ENCODE data around the gene POU6F2. TPM values are rescaled to one million over a fixed set of nuclear protein-coding genes. Genes with fewer than 3 reads are reported as not detected.

Gene POU6F2
- total and polyA plus RNA-seq, 2 donors (not counting 1 experiment from before 2014, with no cell fraction given) = under 0.01 TPM; not detected in 1

GRCh38 chr7:39247576-39247975 lies 269.9 kb downstream of the POU6F2 start:
- Histone ChIP-seq H3K4me1 (ENCODE audit: control insufficient read depth, extremely low read depth, insufficient read depth, low read length) (no peaks in the 10 kb centered on the region), H3K4me2 (ENCODE audit: extremely low read depth, insufficient read depth, low read length) (no peak overlapping the region), H4K20me1 (ENCODE audit: control insufficient read depth, extremely low read depth, insufficient read depth, low read length) (no peaks in the 10 kb centered on the region), H3K27ac (ENCODE audit: insufficient read depth, low read length) (no peak overlapping the region), H3K4me3 (replicated peaks in 1 of 4; ENCODE audit: control extremely low read depth in 1 of 4, insufficient read depth in 1 of 4, low read depth in 3 of 4, low read length in 4 of 4) (no peak overlapping the region), H3K79me2 (ENCODE audit: control insufficient read depth, insufficient read depth, low read length) (no peaks in the 10 kb centered on the region), H2AFZ (ENCODE audit: low read length) (no peak overlapping the region), H3K9me3 (ENCODE audit: control insufficient read depth, insufficient read depth, low read depth, low read length) (no peaks in the 10 kb centered on the region), H3K9ac (ENCODE audit: insufficient read depth, low read length) (no peak overlapping the region), H3K27me3 (ENCODE audit: control insufficient read depth, insufficient read depth, low read length) (no peaks in the 10 kb centered on the region), H3K36me3 (ENCODE audit: control insufficient read depth, insufficient read depth, low read length) (no peaks in the 10 kb centered on the region)
- TF ChIP-seq, protein P1, sequence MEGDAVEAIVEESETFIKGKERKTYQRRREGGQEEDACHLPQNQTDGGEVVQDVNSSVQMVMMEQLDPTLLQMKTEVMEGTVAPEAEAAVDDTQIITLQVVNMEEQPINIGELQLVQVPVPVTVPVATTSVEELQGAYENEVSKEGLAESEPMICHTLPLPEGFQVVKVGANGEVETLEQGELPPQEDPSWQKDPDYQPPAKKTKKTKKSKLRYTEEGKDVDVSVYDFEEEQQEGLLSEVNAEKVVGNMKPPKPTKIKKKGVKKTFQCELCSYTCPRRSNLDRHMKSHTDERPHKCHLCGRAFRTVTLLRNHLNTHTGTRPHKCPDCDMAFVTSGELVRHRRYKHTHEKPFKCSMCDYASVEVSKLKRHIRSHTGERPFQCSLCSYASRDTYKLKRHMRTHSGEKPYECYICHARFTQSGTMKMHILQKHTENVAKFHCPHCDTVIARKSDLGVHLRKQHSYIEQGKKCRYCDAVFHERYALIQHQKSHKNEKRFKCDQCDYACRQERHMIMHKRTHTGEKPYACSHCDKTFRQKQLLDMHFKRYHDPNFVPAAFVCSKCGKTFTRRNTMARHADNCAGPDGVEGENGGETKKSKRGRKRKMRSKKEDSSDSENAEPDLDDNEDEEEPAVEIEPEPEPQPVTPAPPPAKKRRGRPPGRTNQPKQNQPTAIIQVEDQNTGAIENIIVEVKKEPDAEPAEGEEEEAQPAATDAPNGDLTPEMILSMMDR (conservative IDR thresholded peaks at IDR 0.05 in 1 of 2, IDR thresholded peaks at IDR 0.05 in 1 of 2; ENCODE audit: low read depth in 1 of 2, low read length in 2 of 2) = no peak
- no peak for TF ChIP-seq EZH2 (IDR thresholded peaks at IDR 0.05; ENCODE audit: low read length, missing control alignments)
- DNase-seq (ENCODE audit: low read depth in 2 of 2) = no peak

GRCh38 chr7:39248041-39248691 lies 270.5 kb downstream of the POU6F2 start:
- Histone ChIP-seq H3K79me2 (ENCODE audit: control insufficient read depth, insufficient read depth, low read length) (no peaks in the 10 kb centered on the region), H4K20me1 (ENCODE audit: control insufficient read depth, extremely low read depth, insufficient read depth, low read length) (no peaks in the 10 kb centered on the region), H2AFZ (ENCODE audit: low read length) (no peak overlapping the region), H3K27me3 (ENCODE audit: control insufficient read depth, insufficient read depth, low read length) (no peaks in the 10 kb centered on the region), H3K4me3 (replicated peaks in 1 of 4; ENCODE audit: control extremely low read depth in 1 of 4, insufficient read depth in 1 of 4, low read depth in 3 of 4, low read length in 4 of 4) (no peak overlapping the region), H3K4me2 (ENCODE audit: extremely low read depth, insufficient read depth, low read length) (no peak overlapping the region), H3K9me3 (ENCODE audit: control insufficient read depth, insufficient read depth, low read depth, low read length) (no peaks in the 10 kb centered on the region), H3K4me1 (ENCODE audit: control insufficient read depth, extremely low read depth, insufficient read depth, low read length) (no peaks in the 10 kb centered on the region), H3K27ac (ENCODE audit: insufficient read depth, low read length) (no peak overlapping the region), H3K9ac (ENCODE audit: insufficient read depth, low read length) (no peak overlapping the region), H3K36me3 (ENCODE audit: control insufficient read depth, insufficient read depth, low read length) (no peaks in the 10 kb centered on the region)
- DNase-seq (ENCODE audit: low read depth in 2 of 2) = no peak
- TF ChIP-seq, protein P1 (conservative IDR thresholded peaks at IDR 0.05 in 1 of 2, IDR thresholded peaks at IDR 0.05 in 1 of 2; ENCODE audit: low read depth in 1 of 2, low read length in 2 of 2) = no peak
- no peak for TF ChIP-seq EZH2 (IDR thresholded peaks at IDR 0.05; ENCODE audit: low read length, missing control alignments)

GRCh38 chr7:39248692-39249090 lies 271.0 kb downstream of the POU6F2 start:
- no peaks in the 10 kb centered on the region for H3K4me1 ChIP-seq (ENCODE audit: control insufficient read depth, extremely low read depth, insufficient read depth, low read length)
- no peak overlapping the region for H3K9ac ChIP-seq (ENCODE audit: insufficient read depth, low read length)
- no peak overlapping the region for H3K4me3 ChIP-seq (replicated peaks in 1 of 4; ENCODE audit: control extremely low read depth in 1 of 4, insufficient read depth in 1 of 4, low read depth in 3 of 4, low read length in 4 of 4)
- no peaks in the 10 kb centered on the region for H3K79me2 ChIP-seq (ENCODE audit: control insufficient read depth, insufficient read depth, low read length)
- no peaks in the 10 kb centered on the region for H3K9me3 ChIP-seq (ENCODE audit: control insufficient read depth, insufficient read depth, low read depth, low read length)
- H3K4me2 ChIP-seq (ENCODE audit: extremely low read depth, insufficient read depth, low read length) = no peak overlapping the region
- H2AFZ ChIP-seq (ENCODE audit: low read length) = no peak overlapping the region
- no peaks in the 10 kb centered on the region for H4K20me1 ChIP-seq (ENCODE audit: control insufficient read depth, extremely low read depth, insufficient read depth, low read length)
- no peak overlapping the region for H3K27ac ChIP-seq (ENCODE audit: insufficient read depth, low read length)
- H3K36me3 ChIP-seq (ENCODE audit: control insufficient read depth, insufficient read depth, low read length) = no peaks in the 10 kb centered on the region
- DNase-seq (ENCODE audit: low read depth in 2 of 2) = no peak
- H3K27me3 ChIP-seq (ENCODE audit: control insufficient read depth, insufficient read depth, low read length) = no peaks in the 10 kb centered on the region
- TF ChIP-seq EZH2 (IDR thresholded peaks at IDR 0.05; ENCODE audit: low read length, missing control alignments) = no peak
- TF ChIP-seq, protein P1 (conservative IDR thresholded peaks at IDR 0.05 in 1 of 2, IDR thresholded peaks at IDR 0.05 in 1 of 2; ENCODE audit: low read depth in 1 of 2, low read length in 2 of 2) = no peak

Measured in fibroblast of lung (primary cell).